CD14-positive monocyte (primary cell): Measurements from ENCODE around the gene ZDBF2. TPM values are rescaled to one million over a fixed set of nuclear protein-coding genes. Genes with fewer than 3 reads are reported as not detected.

ENCODE experiments used
- DNase-seq, 3 donors: peaks; one replicate each; pipeline ENCODE4 v3.0.0-alpha.2; 2011 to 2022
- H2AFZ ChIP-seq: 2 replicates; pipeline ENCODE4 v1.6.0; 2012; ENCODE audit warnings: mild to moderate bottlenecking, low read depth, low read length, inconsistent platforms; ENCODE audit not compliant: insufficient read depth, poor library complexity, severe bottlenecking
- H3K27ac ChIP-seq, 2 donors: 1 replicate in 1 of 2; 2 replicates in 1 of 2; pipeline ENCODE4 v1.5.1; 2012 to 2013; ENCODE audit warnings: low read length in 2 of 2, control low read depth in 1 of 2, inconsistent platforms in 1 of 2, low read depth in 1 of 2, mild to moderate bottlenecking in 1 of 2
- H3K27me3 ChIP-seq, 2 donors: one replicate each; pipeline versions ENCODE4 v1.6.0 to v1.6.1; 2011 to 2013; ENCODE audit warnings: low read length in 2 of 2; ENCODE audit not compliant: control insufficient read depth in 2 of 2, insufficient read depth in 2 of 2
- H3K36me3 ChIP-seq, 2 donors: replicated peaks in 1 of 2; 1 replicate in 1 of 2; 2 replicates in 1 of 2; pipeline versions ENCODE4 v1.5.1 to v1.6.1; 2012 to 2013; ENCODE audit warnings: low read length in 2 of 2, control low read depth in 1 of 2, inconsistent platforms in 1 of 2, mild to moderate bottlenecking in 1 of 2; ENCODE audit not compliant: insufficient read depth in 2 of 2, control insufficient read depth in 1 of 2
- H3K4me1 ChIP-seq, 2 donors: 1 replicate in 1 of 2; 2 replicates in 1 of 2; pipeline versions ENCODE4 v1.5.1 to v1.6.1; 2012 to 2013; ENCODE audit warnings: low read length in 2 of 2, control low read depth in 1 of 2, inconsistent platforms in 1 of 2, mild to moderate bottlenecking in 1 of 2, moderate library complexity in 1 of 2; ENCODE audit not compliant: insufficient read depth in 2 of 2, control insufficient read depth in 1 of 2
- H3K4me2 ChIP-seq: replicated peaks from 2 replicates; pipeline ENCODE3; 2012; ENCODE audit warnings: low read length, moderate library complexity, mild to moderate bottlenecking; ENCODE audit not compliant: poor library complexity, severe bottlenecking; ENCODE audit errors: extremely low read depth
- H3K4me3 ChIP-seq, 3 experiments: fragments of 200-600 bp in 1 of 3; sonication (generic) in 1 of 3; replicated peaks in 1 of 3; 1 replicate in 2 of 3; 2 replicates in 1 of 3; pipeline ENCODE4 v1.5.1; 2011 to 2013; ENCODE audit warnings: low read length in 3 of 3, mild to moderate bottlenecking in 3 of 3, control low read depth in 2 of 3, low read depth in 2 of 3, inconsistent platforms in 1 of 3, moderate library complexity in 1 of 3
- H3K79me2 ChIP-seq: 2 replicates; pipeline ENCODE4 v1.6.0; 2012; ENCODE audit warnings: mild to moderate bottlenecking, control low read depth, inconsistent platforms, low read length, moderate library complexity; ENCODE audit not compliant: insufficient read depth
- H3K9ac ChIP-seq: 2 replicates; pipeline ENCODE4 v1.6.0; 2017; ENCODE audit warnings: low read length, mild to moderate bottlenecking; ENCODE audit not compliant: insufficient read depth, poor library complexity, severe bottlenecking
- H3K9me3 ChIP-seq, 2 donors: replicated peaks in 1 of 2; 1 replicate in 1 of 2; 2 replicates in 1 of 2; pipeline versions ENCODE4 v1.5.1 to v1.6.1; 2012 to 2013; ENCODE audit warnings: low read length in 2 of 2, control low read depth in 1 of 2; ENCODE audit not compliant: control insufficient read depth in 1 of 2, insufficient read depth in 1 of 2
- H4K20me1 ChIP-seq: 2 replicates; pipeline ENCODE4 v1.6.0; 2012; ENCODE audit warnings: mild to moderate bottlenecking, low read length, control low read depth, moderate library complexity; ENCODE audit not compliant: insufficient read depth
- H3K27ac Mint-ChIP-seq, 7 donors: one replicate each; pipeline ENCODE4 v1.8.0; 2020; ENCODE audit warnings: mild to moderate bottlenecking in 7 of 7, mixed read lengths in 7 of 7, moderate library complexity in 6 of 7, inconsistent platforms in 2 of 7
- H3K27me3 Mint-ChIP-seq, 3 donors: one replicate each; pipeline ENCODE4 v1.8.0; 2021 to 2022; ENCODE audit warnings: low read depth in 3 of 3, mild to moderate bottlenecking in 3 of 3, mixed read lengths in 3 of 3, moderate library complexity in 3 of 3, inconsistent platforms in 1 of 3
- H3K36me3 Mint-ChIP-seq, 2 donors: one replicate each; pipeline ENCODE4 v1.8.0; 2020; ENCODE audit warnings: mixed read lengths in 2 of 2, inconsistent platforms in 1 of 2, mild to moderate bottlenecking in 1 of 2
- H3K4me1 Mint-ChIP-seq: one replicate; pipeline ENCODE4 v1.8.0; 2020; ENCODE audit warnings: mild to moderate bottlenecking, mixed read lengths
- H3K4me3 Mint-ChIP-seq, 2 donors: one replicate each; pipeline ENCODE4 v1.8.0; 2020; ENCODE audit warnings: mild to moderate bottlenecking in 2 of 2, mixed read lengths in 2 of 2, moderate library complexity in 1 of 2
- H3K9me3 Mint-ChIP-seq, 7 donors: one replicate each; pipeline ENCODE4 v1.8.0; 2020 to 2022; ENCODE audit warnings: mixed read lengths in 7 of 7, mild to moderate bottlenecking in 6 of 7, moderate library complexity in 6 of 7, inconsistent platforms in 2 of 7
- CTCF ChIP-seq: fragments of 200-600 bp; IDR thresholded peaks from one replicate; pipeline ENCODE4 v1.8.0; 2022; ENCODE audit warnings: antibody characterized with exemption, mild to moderate bottlenecking
- WGBS: methylation state at CpG from one replicate; pipeline ENCODE4 v1.1.5; 2013; ENCODE audit warnings: missing lambda C conversion rate; ENCODE audit not compliant: insufficient coverage; 5-methylcytosine and 5-hydroxymethylcytosine counted together
- intact Hi-C, 2 donors: fragments of 100-400 bp; cut with micrococcal nuclease; formaldehyde crosslinking; loops; one replicate each; pipeline versions ENCODE4 v1.15.0 to v1.15.1; 2023
- polyA plus RNA-seq, 3 donors: library from polyadenylated mRNA; depleted of rRNA in 1 of 3; unstranded in 2 of 3; stranded (reverse) in 1 of 3; fragments of 300-500 nt in 2 of 3; fragments of >200 nt in 1 of 3; fragmentation: Illumina TruSeq in 2 of 3; gene quantifications; 1 replicate in 2 of 3; 2 replicates in 1 of 3; pipeline ENCODE4 v1.2.3, GENCODE V29; 2012 to 2021

Gene ZDBF2
- polyA plus RNA-seq, 3 donors = 0.16 to 0.18 TPM; not detected in 1

- no peak overlapping the region for H3K4me3 Mint-ChIP-seq
- H3K36me3 Mint-ChIP-seq = no peaks in the 10 kb centered on the region
- Histone ChIP-seq H4K20me1 (no peaks in the 10 kb centered on the region), H3K9me3 (peaks cover 0 to 6% of the 10 kb centered on the region in 2 donors), H3K27me3 (no peaks in the 10 kb centered on the region), H3K4me2 (no peak overlapping the region), H3K9ac (no peak overlapping the region), H2AFZ (no peak overlapping the region), H3K27ac (no peak overlapping the region), H3K79me2 (no peaks in the 10 kb centered on the region), H3K4me3 (no peak overlapping the region), H3K4me1 (no peaks in the 10 kb centered on the region), H3K36me3 (no peaks in the 10 kb centered on the region)
- TF ChIP-seq CTCF = no peak
- no peak for DNase-seq
- intact Hi-C loops = no loop called here
- H3K27me3 Mint-ChIP-seq = no peaks in the 10 kb centered on the region
- no peaks in the 10 kb centered on the region for H3K4me1 Mint-ChIP-seq
- peaks cover 5 to 16% (median 9%) of the 10 kb centered on the region in 7 donors for H3K9me3 Mint-ChIP-seq
- WGBS = no CpG with 5 or more reads among the region's 1 CpG
- H3K27ac Mint-ChIP-seq = no peak overlapping the region
Observed at GRCh38 chr2:206352571-206352970, 78.1 kb downstream of the ZDBF2 start.

DNA sequence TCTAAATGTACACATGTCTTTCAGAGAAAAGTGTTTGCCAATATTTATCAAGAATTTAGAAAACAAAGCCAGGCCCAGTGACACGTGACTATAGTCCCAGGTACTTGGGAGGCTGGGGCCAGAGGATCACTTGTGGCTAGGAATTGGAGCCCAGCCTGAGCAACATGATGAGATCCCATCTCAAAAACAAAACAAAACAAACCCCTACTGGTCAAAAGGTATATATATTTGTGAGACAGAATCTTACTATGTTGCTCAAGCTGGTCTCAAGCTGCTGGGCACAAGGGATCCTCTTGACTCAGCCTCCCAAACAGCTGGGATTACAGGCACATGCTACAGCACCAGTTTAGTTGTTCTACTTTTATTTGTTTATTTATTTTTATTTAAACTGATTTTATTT, 79.2 kb downstream of the ZDBF2 start:
- Mint-ChIP-seq H3K27me3 (no peaks in the 10 kb centered on the region), H3K27ac (no peak overlapping the region), H3K4me1 (no peaks in the 10 kb centered on the region), H3K36me3 (no peaks in the 10 kb centered on the region), H3K4me3 (no peak overlapping the region), H3K9me3 (peaks cover 5 to 17% (median 13%) of the 10 kb centered on the region in 7 donors)
- Histone ChIP-seq H2AFZ (no peak overlapping the region), H3K4me2 (no peak overlapping the region), H3K36me3 (no peaks in the 10 kb centered on the region), H3K9me3 (peaks cover 0 to 8% of the 10 kb centered on the region in 2 donors), H3K27ac (no peak overlapping the region), H3K4me1 (no peaks in the 10 kb centered on the region), H3K9ac (no peak overlapping the region), H4K20me1 (no peaks in the 10 kb centered on the region), H3K79me2 (no peaks in the 10 kb centered on the region), H3K27me3 (no peaks in the 10 kb centered on the region), H3K4me3 (no peak overlapping the region)
- intact Hi-C loops = no loop called here
- TF ChIP-seq CTCF = no peak
- 100% methylated on average over 1 of the region's 1 CpG for WGBS
- DNase-seq = no peak
